ENCODE measurements around the gene SSNA1. TPM values are rescaled to one million over a fixed set of nuclear protein-coding genes. Genes with fewer than 3 reads are reported as not detected.
A peak's percentile ranks its signal among the peaks of the same experiment; 100 is the strongest.

SSNA1 gene
- total RNA-seq, 1 experiment from 2014 or later = 62.3 TPM

- no peaks in the 10 kb centered on the region for H3K27me3 Mint-ChIP-seq (ENCODE audit: insufficient read depth, unreplicated experiment)
- no peaks in the 10 kb centered on the region for H3K4me1 Mint-ChIP-seq (ENCODE audit: low read depth, unreplicated experiment)
- H3K9me3 Mint-ChIP-seq (ENCODE audit: unreplicated experiment) = no peaks in the 10 kb centered on the region
- ChIA-PET POLR2A (interaction anchor here (0.5 to 0.9 kb wide), 3 partner anchors 23 to 88 kb away, joined by 3 to 5 read pairs (median 4); no protein-coding TSS in a partner anchor), CTCF (interaction anchor here (0.6 to 1.5 kb wide), 5 partner anchors 46 to 63 kb away, joined by 3 to 5 read pairs (median 4); partner anchors contain the start of genes RNF208 and RNF224)
- TF ChIP-seq, protein P1, sequence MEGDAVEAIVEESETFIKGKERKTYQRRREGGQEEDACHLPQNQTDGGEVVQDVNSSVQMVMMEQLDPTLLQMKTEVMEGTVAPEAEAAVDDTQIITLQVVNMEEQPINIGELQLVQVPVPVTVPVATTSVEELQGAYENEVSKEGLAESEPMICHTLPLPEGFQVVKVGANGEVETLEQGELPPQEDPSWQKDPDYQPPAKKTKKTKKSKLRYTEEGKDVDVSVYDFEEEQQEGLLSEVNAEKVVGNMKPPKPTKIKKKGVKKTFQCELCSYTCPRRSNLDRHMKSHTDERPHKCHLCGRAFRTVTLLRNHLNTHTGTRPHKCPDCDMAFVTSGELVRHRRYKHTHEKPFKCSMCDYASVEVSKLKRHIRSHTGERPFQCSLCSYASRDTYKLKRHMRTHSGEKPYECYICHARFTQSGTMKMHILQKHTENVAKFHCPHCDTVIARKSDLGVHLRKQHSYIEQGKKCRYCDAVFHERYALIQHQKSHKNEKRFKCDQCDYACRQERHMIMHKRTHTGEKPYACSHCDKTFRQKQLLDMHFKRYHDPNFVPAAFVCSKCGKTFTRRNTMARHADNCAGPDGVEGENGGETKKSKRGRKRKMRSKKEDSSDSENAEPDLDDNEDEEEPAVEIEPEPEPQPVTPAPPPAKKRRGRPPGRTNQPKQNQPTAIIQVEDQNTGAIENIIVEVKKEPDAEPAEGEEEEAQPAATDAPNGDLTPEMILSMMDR (IDR thresholded peaks at IDR 0.05; ENCODE audit: insufficient read depth in 1 of 2, low read depth in 1 of 2, low read length in 1 of 2, severe bottlenecking in 1 of 2, unreplicated experiment in 1 of 2) = no peak
- peaks cover 10% of the 10 kb centered on the region; the same call in 1 of the 2 replicates for H3K4me1 ChIP-seq
- no peak overlapping the region for H3K4me3 Mint-ChIP-seq (ENCODE audit: unreplicated experiment)
- peaks cover 31% of the 10 kb centered on the region for H3K36me3 Mint-ChIP-seq (ENCODE audit: insufficient read depth, unreplicated experiment)
- no peaks in the 10 kb centered on the region for H3K9me3 ChIP-seq
- intact Hi-C loops (cut with micrococcal nuclease; ENCODE audit: unreplicated experiment) = no loop called here
- no peak overlapping the region for H3K27ac Mint-ChIP-seq (ENCODE audit: unreplicated experiment)
- no peak for DNase-seq
- no TSS peak for BruUV-seq (replicated peaks)
- no peak overlapping the region for H3K4me3 ChIP-seq (ENCODE audit: low read depth, low read length)
- no peaks in the 10 kb centered on the region for H3K36me3 ChIP-seq (ENCODE audit: control insufficient read depth, insufficient read depth, low read length)
- no peaks in the 10 kb centered on the region; the same call in 1 of the 2 replicates for H3K27me3 ChIP-seq (replicated peaks; ENCODE audit: control insufficient read depth, insufficient read depth, low read length)
Measured at GRCh38 chr9:137173796-137174664, 14.4 kb upstream of the SSNA1 start.

GRCh38 chr9:137174722-137175293 lies 13.7 kb upstream of the SSNA1 start:
- H3K4me3 Mint-ChIP-seq (ENCODE audit: unreplicated experiment) = no peak overlapping the region
- no peaks in the 10 kb centered on the region; the same call in 1 of the 2 replicates for H3K27me3 ChIP-seq (replicated peaks; ENCODE audit: control insufficient read depth, insufficient read depth, low read length)
- POLR2A ChIA-PET = interaction anchor here (0.5 to 1.1 kb wide), 4 partner anchors 24 to 89 kb away, joined by 3 to 5 read pairs (median 4); no protein-coding TSS in a partner anchor

More at GRCh38 chr9:137174722-137175293, 13.7 kb upstream of the SSNA1 start:
- intact Hi-C loops (cut with micrococcal nuclease; ENCODE audit: unreplicated experiment) = no loop called here
- Histone ChIP-seq H3K4me1 (peaks cover 8% of the 10 kb centered on the region; the same call in 1 of the 2 replicates), H3K9me3 (no peaks in the 10 kb centered on the region), H3K4me3 (ENCODE audit: low read depth, low read length) (no peak overlapping the region), H3K36me3 (ENCODE audit: control insufficient read depth, insufficient read depth, low read length) (no peaks in the 10 kb centered on the region)
- DNase-seq = peak in 1 of 2 experiments; percentile 43
- Mint-ChIP-seq H3K27me3 (ENCODE audit: insufficient read depth, unreplicated experiment) (no peaks in the 10 kb centered on the region), H3K9me3 (ENCODE audit: unreplicated experiment) (no peaks in the 10 kb centered on the region), H3K27ac (ENCODE audit: unreplicated experiment) (no peak overlapping the region), H3K36me3 (ENCODE audit: insufficient read depth, unreplicated experiment) (peaks cover 39% of the 10 kb centered on the region), H3K4me1 (ENCODE audit: low read depth, unreplicated experiment) (no peaks in the 10 kb centered on the region)
- CTCF ChIA-PET = interaction anchor here (0.6 to 2.0 kb wide), 7 partner anchors 45 to 178 kb away, joined by 3 to 5 read pairs (median 4); partner anchors contain the start of genes RNF208 and RNF224
- TF ChIP-seq, protein P1 (IDR thresholded peaks at IDR 0.05; ENCODE audit: insufficient read depth in 1 of 2, low read depth in 1 of 2, low read length in 1 of 2, severe bottlenecking in 1 of 2, unreplicated experiment in 1 of 2) = peak; percentile 9 to 18
- no TSS peak for BruUV-seq (replicated peaks)

All from Caco-2 (cell line).